ENCODE measurements around the gene SEMA4G. TPM values are rescaled to one million over a fixed set of nuclear protein-coding genes. Genes with fewer than 3 reads are reported as not detected.

The SEMA4G gene
- total and polyA plus RNA-seq, 2 of the 4 experiments (the other 2 are of a cell fraction) = 0.90 to 8.7 TPM

GRCh38 chr10:100960251-100960650 lies 9.1 kb upstream of the SEMA4G start:
- Histone ChIP-seq H2BK120ac (ENCODE audit: low read depth, low read length) (no peak overlapping the region), H3K9me1 (ENCODE audit: insufficient read depth, low read length) (0 out of 2 replicates have a peak, but pooled peaks cover 3% of the 10 kb centered on the region), H2BK20ac (ENCODE audit: low read depth, low read length) (no peak overlapping the region), H3K79me1 (ENCODE audit: low read depth in 1 of 2, low read length in 2 of 2) (peaks cover 2 to 5% of the 10 kb centered on the region in 2 experiments; a peak in 1 of 4 replicates), H3K36me3 (ENCODE audit: control insufficient read depth, insufficient read depth, low read length) (peaks cover 26% of the 10 kb centered on the region), H3K23ac (ENCODE audit: low read depth, low read length) (no peak overlapping the region), H3K4ac (ENCODE audit: low read depth, low read length) (no peak overlapping the region), H3K14ac (replicated peaks; ENCODE audit: low read depth, low read length) (no peak overlapping the region), H2AK9ac (replicated peaks; ENCODE audit: low read depth, low read length, poor library complexity) (no peak overlapping the region), H3K4me2 (ENCODE audit: low read depth, low read length) (no peak overlapping the region), H3K4me3 (ENCODE audit: insufficient read depth, low read depth, low read length) (no peak overlapping the region), H4K8ac (ENCODE audit: low read depth in 2 of 2, low read length in 2 of 2) (no peak overlapping the region), H2AK5ac (ENCODE audit: low read depth, low read length) (no peak overlapping the region), H3K18ac (ENCODE audit: low read depth, low read length) (no peak overlapping the region), H3K9ac (ENCODE audit: low read depth, low read length) (no peak overlapping the region), H2BK15ac (ENCODE audit: low read depth, low read length) (no peak overlapping the region), H3K56ac (ENCODE audit: extremely low read depth, insufficient read depth, low read length) (no peak overlapping the region), H4K5ac (ENCODE audit: low read depth, low read length) (no peak overlapping the region), H3K27me3 (ENCODE audit: control insufficient read depth, insufficient read depth, low read length) (no peaks in the 10 kb centered on the region), H2AFZ (replicated peaks; ENCODE audit: low read length, poor library complexity) (no peak overlapping the region), H2BK5ac (ENCODE audit: low read depth, low read length, poor library complexity, severe bottlenecking) (no peak overlapping the region), H4K20me1 (ENCODE audit: insufficient read depth, low read length) (no peaks in the 10 kb centered on the region), H3K4me1 (ENCODE audit: control insufficient read depth, insufficient read depth, low read length) (no peaks in the 10 kb centered on the region), H3K27ac (ENCODE audit: insufficient read depth, low read length) (no peak overlapping the region), H4K91ac (ENCODE audit: insufficient read depth, low read depth, low read length) (no peak overlapping the region), H3K9me3 (ENCODE audit: control insufficient read depth, insufficient read depth, low read length) (no peaks in the 10 kb centered on the region)
- no TSS peak for BruUV-seq (replicated peaks)
- TF ChIP-seq ELK1 (IDR thresholded peaks at IDR 0.05; ENCODE audit: borderline replicate concordance, low read depth, low read length) (no peak), CTCF (conservative IDR thresholded peaks at IDR 0.05; ENCODE audit: low read depth, low read length) (no peak), NFE2L2 (IDR thresholded peaks at IDR 0.05; ENCODE audit: low read depth, low read length) (no peak), MXI1 (IDR thresholded peaks at IDR 0.05; ENCODE audit: borderline replicate concordance, low read depth, low read length) (no peak), RFX5 (IDR thresholded peaks at IDR 0.05; ENCODE audit: low read depth, low read length) (no peak), SMC3 (IDR thresholded peaks at IDR 0.05; ENCODE audit: low read depth, low read length) (no peak), CEBPB (IDR thresholded peaks at IDR 0.05; ENCODE audit: low read depth, low read length) (no peak), CHD1 (IDR thresholded peaks at IDR 0.05; ENCODE audit: low read depth, low read length) (no peak), POLR2A (IDR thresholded peaks at IDR 0.05; ENCODE audit: low read depth, low read length) (no peak), USF2 (IDR thresholded peaks at IDR 0.05; ENCODE audit: low read depth, low read length) (no peak), FOS (IDR thresholded peaks at IDR 0.05; ENCODE audit: low read depth, low read length) (no peak), MAZ (IDR thresholded peaks at IDR 0.05; ENCODE audit: borderline replicate concordance, low read depth, low read length) (no peak), RCOR1 (IDR thresholded peaks at IDR 0.05; ENCODE audit: insufficient replicate concordance, low read length) (no peak)
- dilution Hi-C loops (cut with HindIII; ENCODE audit: low sequenced_read_pairs, unreplicated experiment) (no loop called here), intact Hi-C loops (cut with micrococcal nuclease) (loop anchor here (5.0 kb wide), 1 partner anchor 33 kb away; no protein-coding TSS in a partner anchor), in situ Hi-C loops (cut with MboI; ENCODE audit: low sequenced_read_pairs) (no loop called here)
- CTCF ChIA-PET = no interaction called here
- ATAC-seq (ENCODE audit: low read depth) (no peak), DNase-seq (no peak)
- POLR2A ChIA-PET (ENCODE audit: unreplicated experiment) = no interaction called here
